Left kidney (tissue), 2 donors: ENCODE measurements around the gene PMP22. TPM values are rescaled to one million over a fixed set of nuclear protein-coding genes. Genes with fewer than 3 reads are reported as not detected.

Experiments used
- DNase-seq: peaks from one replicate; pipeline ENCODE4 v3.0.0-alpha.2; 2013
- polyA plus RNA-seq: library from polyadenylated mRNA; unstranded; fragments of 120-200 nt; gene quantifications from one replicate; pipeline ENCODE4 v1.2.1, GENCODE V29; 2013; ENCODE audit not compliant: insufficient read length

Gene PMP22
- polyA plus RNA-seq, 1 donor, result 55.4 TPM

- DNase-seq, result no peak
Measured at GRCh38 chr17:15278924-15279477, 13.9 kb upstream of the PMP22 start.

GRCh38 chr17:15278380-15278779 is 13.3 kb upstream of the PMP22 start:
- DNase-seq, result no peak

GRCh38 chr17:15274017-15274416 is 8.9 kb upstream of the PMP22 start:
- no peak for DNase-seq

GRCh38 chr17:15273141-15273793 is 8.1 kb upstream of the PMP22 start:
- DNase-seq, result no peak

- DNase-seq, result no peak
Measured at GRCh38 chr17:15271741-15272140, 6.6 kb upstream of the PMP22 start.

- DNase-seq, result no peak
Measured at GRCh38 chr17:15270628-15271381, 5.7 kb upstream of the PMP22 start.

GRCh38 chr17:15269780-15270089 is 4.6 kb upstream of the PMP22 start:
- no peak for DNase-seq

- DNase-seq, result no peak
Measured at GRCh38 chr17:15269087-15269779, 4.1 kb upstream of the PMP22 start.

GRCh38 chr17:15268461-15268860 is 3.3 kb upstream of the PMP22 start:
- DNase-seq, result no peak

GRCh38 chr17:15267996-15268395 is 2.9 kb upstream of the PMP22 start:
- DNase-seq, result no peak

GRCh38 chr17:15266325-15267125 is 1.4 kb upstream of the PMP22 start:
- DNase-seq, result no peak

GRCh38 chr17:15264542-15264941 is 584 bp downstream of the PMP22 start:
- no peak for DNase-seq

GRCh38 chr17:15263680-15264079 is 1.4 kb downstream of the PMP22 start:
- DNase-seq, result no peak

- peak; percentile 50 for DNase-seq
Measured at GRCh38 chr17:15263206-15263579, 1.9 kb downstream of the PMP22 start.

- peak; percentile 72 for DNase-seq
Measured at GRCh38 chr17:15262291-15263205, 2.6 kb downstream of the PMP22 start.

GRCh38 chr17:15261802-15262290 is 3.3 kb downstream of the PMP22 start:
- no peak for DNase-seq

- DNase-seq, result peak; percentile 34
Measured at GRCh38 chr17:15261258-15261801, 3.8 kb downstream of the PMP22 start.

- peak; percentile 84 for DNase-seq
Measured at GRCh38 chr17:15260376-15261257, 4.5 kb downstream of the PMP22 start.

GRCh38 chr17:15257796-15258512 is 7.2 kb downstream of the PMP22 start:
- no peak for DNase-seq
